ENCODE results near the gene DAB2IP. TPM values are rescaled to one million over a fixed set of nuclear protein-coding genes. Genes with fewer than 3 reads are reported as not detected.

DAB2IP gene
- total RNA-seq, 1 experiment from 2014 or later = 31.0 TPM

- peak in 2 of 3 experiments; percentile 11 to 24; a peak in 2 of 6 replicates for TF ChIP-seq CTCF (IDR thresholded peaks at IDR 0.05 in 2 of 3, conservative IDR thresholded peaks at IDR 0.05 in 1 of 3; ENCODE audit: borderline replicate concordance in 1 of 3, insufficient read depth in 1 of 3, low read depth in 2 of 3, low read length in 2 of 3)
Observed at GRCh38 chr9:121609822-121610637, 41.4 kb upstream of the DAB2IP start (continued).

- H3K9ac ChIP-seq (ENCODE audit: low read length) = no peak overlapping the region
- H3K4me3 ChIP-seq (replicated peaks in 1 of 2; ENCODE audit: low read depth in 1 of 2, low read length in 2 of 2) = no peak overlapping the region
- H3K79me2 ChIP-seq (ENCODE audit: insufficient read depth, low read length) = peaks cover 35% of the 10 kb centered on the region
- no peaks in the 10 kb centered on the region for H3K9me2 ChIP-seq (ENCODE audit: insufficient read depth)
- peaks cover 9% of the 10 kb centered on the region; the same call in 1 of the 2 replicates for H4K20me1 ChIP-seq (ENCODE audit: insufficient read depth)
- no peaks in the 10 kb centered on the region for H3K27me3 ChIP-seq (ENCODE audit: insufficient read depth, low read length)
- intact Hi-C loops (cut with micrococcal nuclease) = no loop called here
- POLR2A ChIA-PET = interaction anchor here (1.8 kb wide), 1 partner anchor 11 kb away, joined by 8 read pairs; no protein-coding TSS in a partner anchor
- no peak overlapping the region for H2AFZ ChIP-seq (ENCODE audit: low read depth, low read length, poor library complexity, severe bottlenecking)
- no peaks in the 10 kb centered on the region for H3K9me3 ChIP-seq (ENCODE audit: control insufficient read depth in 1 of 2, insufficient read depth in 1 of 2, low read depth in 1 of 2, low read length in 2 of 2)
- peaks cover 51% of the 10 kb centered on the region in 2 experiments for H3K4me1 ChIP-seq (ENCODE audit: control insufficient read depth in 1 of 2, insufficient read depth in 2 of 2, low read length in 2 of 2)
- CTCF ChIA-PET = interaction anchor here (0.7 to 3.2 kb wide), 6 partner anchors 10 to 65 kb away, joined by 3 to 18 read pairs (median 4); no protein-coding TSS in a partner anchor
- TF ChIP-seq CEBPB (IDR thresholded peaks at IDR 0.05; ENCODE audit: low read depth) (no peak), CTCF (IDR thresholded peaks at IDR 0.05 in 2 of 3, conservative IDR thresholded peaks at IDR 0.05 in 1 of 3; ENCODE audit: borderline replicate concordance in 1 of 3, insufficient read depth in 1 of 3, low read depth in 2 of 3, low read length in 2 of 3) (0 out of 6 replicates have a peak, but pooled peaks of 1 of the 3 experiments have one; percentile 4), CBX3 (IDR thresholded peaks at IDR 0.05; ENCODE audit: low read depth) (no peak), FOSL1 (IDR thresholded peaks at IDR 0.05; ENCODE audit: low read depth) (no peak)
- DNase-seq (ENCODE audit: low read depth, low spot score) (no peak), ATAC-seq (no peak)
- no peak overlapping the region for H3K27ac ChIP-seq (ENCODE audit: low read depth, low read length)
- no peaks in the 10 kb centered on the region for H3K36me3 ChIP-seq (ENCODE audit: control insufficient read depth in 1 of 2, insufficient read depth in 2 of 2, low read length in 2 of 2)
- RAD21 ChIA-PET (ENCODE audit: low non-redundant PET in 1 of 2, low total read pairs in 2 of 2, uncharacterized antibody in 2 of 2, unreplicated experiment in 2 of 2) = no interaction called here
- H3K4me2 ChIP-seq (ENCODE audit: low read length) = peak overlapping the region; percentile 64
- no TSS peak for BruUV-seq (replicated peaks)
Observed at GRCh38 chr9:121610638-121610953, 40.8 kb upstream of the DAB2IP start.

All from HCT116 (cell line).